Fibroblast of lung (primary cell): Measurements from ENCODE around the gene PLEKHA7.

Source experiments
- CTCF ChIP-seq, 2 donors: IDR thresholded peaks in 1 of 2; conservative IDR thresholded peaks in 1 of 2; 1 replicate in 1 of 2; 2 replicates in 1 of 2; pipeline ENCODE4 v1.5.1; 2011 to 2012; ENCODE audit warnings: low read length in 2 of 2, control low read depth in 1 of 2, inconsistent platforms in 1 of 2, low read depth in 1 of 2, mild to moderate bottlenecking in 1 of 2
- EZH2 ChIP-seq: IDR thresholded peaks from 2 replicates; pipeline ENCODE4 v1.5.1; 2012; ENCODE audit warnings: low read length, control low read depth, mild to moderate bottlenecking; ENCODE audit errors: missing control alignments

GRCh38 chr11:16942911-16943310, 71.3 kb downstream of the PLEKHA7 start:
- TF ChIP-seq EZH2 (no peak), CTCF (conservative IDR thresholded peaks at IDR 0.05 in 1 of 2, IDR thresholded peaks at IDR 0.05 in 1 of 2; ENCODE audit: low read depth in 1 of 2, low read length in 2 of 2) (no peak)
